Mesothelial cell of epicardium (in vitro differentiated cells): ENCODE results near the gene PIGB. TPM values are rescaled to one million over a fixed set of nuclear protein-coding genes. Genes with fewer than 3 reads are reported as not detected.

ENCODE experiments used
- DNase-seq, 2 experiments: peaks; one replicate each; pipeline ENCODE4 v3.0.0; 2021; ENCODE audit warnings: low spot score in 2 of 2; ENCODE audit not compliant: unreplicated experiment in 2 of 2
- H3K27ac Mint-ChIP-seq: 2 replicates; pipeline ENCODE4 v1.8.0; 2021; ENCODE audit warnings: mixed read lengths
- H3K27me3 Mint-ChIP-seq: 2 replicates; pipeline ENCODE4 v1.8.0; 2021; ENCODE audit warnings: low read depth, mixed read lengths
- H3K36me3 Mint-ChIP-seq: 2 replicates; pipeline ENCODE4 v1.8.0; 2021; ENCODE audit warnings: mixed read lengths
- H3K4me1 Mint-ChIP-seq: 2 replicates; pipeline ENCODE4 v1.8.0; 2021; ENCODE audit warnings: mixed read lengths
- H3K4me3 Mint-ChIP-seq: 2 replicates; pipeline ENCODE4 v1.8.0; 2021; ENCODE audit warnings: mild to moderate bottlenecking, moderate library complexity, mixed read lengths
- H3K9me3 Mint-ChIP-seq: 2 replicates; pipeline ENCODE4 v1.8.0; 2021; ENCODE audit warnings: mixed read lengths
- total RNA-seq: library from RNA; stranded (reverse); gene quantifications from 3 replicates; pipeline ENCODE4 v1.2.1, GENCODE V29; 2021
- TF ChIP-seq, protein P1 (sequence below): fragments of 200-600 bp; sonication (generic); IDR thresholded peaks from one replicate; pipeline ENCODE4 v1.5.0; 2021; ENCODE audit warnings: antibody characterized with exemption; ENCODE audit not compliant: unreplicated experiment

Gene PIGB
- total RNA-seq, 1 donor from 2014 or later, result 19.3 TPM

GRCh38 chr15:55320963-55321362 is 1.9 kb downstream of the PIGB start:
- Mint-ChIP-seq H3K36me3 (peaks cover 3% of the 10 kb centered on the region), H3K4me1 (peaks cover 21% of the 10 kb centered on the region), H3K4me3 (no peak overlapping the region), H3K9me3 (no peaks in the 10 kb centered on the region), H3K27me3 (no peaks in the 10 kb centered on the region), H3K27ac (no peak overlapping the region)
- TF ChIP-seq, protein P1, sequence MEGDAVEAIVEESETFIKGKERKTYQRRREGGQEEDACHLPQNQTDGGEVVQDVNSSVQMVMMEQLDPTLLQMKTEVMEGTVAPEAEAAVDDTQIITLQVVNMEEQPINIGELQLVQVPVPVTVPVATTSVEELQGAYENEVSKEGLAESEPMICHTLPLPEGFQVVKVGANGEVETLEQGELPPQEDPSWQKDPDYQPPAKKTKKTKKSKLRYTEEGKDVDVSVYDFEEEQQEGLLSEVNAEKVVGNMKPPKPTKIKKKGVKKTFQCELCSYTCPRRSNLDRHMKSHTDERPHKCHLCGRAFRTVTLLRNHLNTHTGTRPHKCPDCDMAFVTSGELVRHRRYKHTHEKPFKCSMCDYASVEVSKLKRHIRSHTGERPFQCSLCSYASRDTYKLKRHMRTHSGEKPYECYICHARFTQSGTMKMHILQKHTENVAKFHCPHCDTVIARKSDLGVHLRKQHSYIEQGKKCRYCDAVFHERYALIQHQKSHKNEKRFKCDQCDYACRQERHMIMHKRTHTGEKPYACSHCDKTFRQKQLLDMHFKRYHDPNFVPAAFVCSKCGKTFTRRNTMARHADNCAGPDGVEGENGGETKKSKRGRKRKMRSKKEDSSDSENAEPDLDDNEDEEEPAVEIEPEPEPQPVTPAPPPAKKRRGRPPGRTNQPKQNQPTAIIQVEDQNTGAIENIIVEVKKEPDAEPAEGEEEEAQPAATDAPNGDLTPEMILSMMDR, result no peak
- DNase-seq, result no peak

- TF ChIP-seq, protein P1, result no peak
- Mint-ChIP-seq H3K4me1 (peaks cover 15% of the 10 kb centered on the region), H3K27ac (no peak overlapping the region), H3K9me3 (no peaks in the 10 kb centered on the region), H3K4me3 (no peak overlapping the region), H3K27me3 (no peaks in the 10 kb centered on the region), H3K36me3 (no peaks in the 10 kb centered on the region)
- no peak for DNase-seq
Measured at GRCh38 chr15:55322467-55322866, 3.4 kb downstream of the PIGB start.

- Mint-ChIP-seq H3K27me3 (no peaks in the 10 kb centered on the region), H3K4me3 (no peak overlapping the region), H3K4me1 (no peaks in the 10 kb centered on the region), H3K9me3 (no peaks in the 10 kb centered on the region), H3K36me3 (peaks cover 5% of the 10 kb centered on the region), H3K27ac (no peak overlapping the region)
- no peak for DNase-seq
- TF ChIP-seq, protein P1, result no peak
Measured at GRCh38 chr15:55327387-55327786, 8.4 kb downstream of the PIGB start.

DNA sequence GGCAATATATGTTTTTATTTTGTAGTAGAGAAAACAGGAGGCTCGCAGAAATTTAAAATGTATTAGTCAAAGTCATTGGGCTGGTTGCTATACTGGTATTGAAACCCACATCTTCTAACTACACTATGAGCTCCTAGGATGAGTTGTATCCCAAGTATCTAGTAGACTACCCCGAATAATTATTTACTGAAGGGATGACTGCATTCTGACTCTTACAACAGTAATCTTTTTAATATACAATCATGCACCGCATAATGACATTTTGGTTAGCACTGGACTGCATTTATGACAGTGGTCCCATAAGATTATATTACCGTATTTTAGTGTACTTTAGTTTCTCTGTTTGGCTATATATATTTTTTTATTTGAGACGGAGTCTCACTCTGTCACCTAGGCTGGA is 15.3 kb downstream of the PIGB start:
- peaks cover 17% of the 10 kb centered on the region for H3K36me3 Mint-ChIP-seq
- no peak overlapping the region for H3K4me3 Mint-ChIP-seq
- H3K4me1 Mint-ChIP-seq, result no peaks in the 10 kb centered on the region
- no peak for DNase-seq
- H3K9me3 Mint-ChIP-seq, result no peaks in the 10 kb centered on the region
- no peak overlapping the region for H3K27ac Mint-ChIP-seq
- no peaks in the 10 kb centered on the region for H3K27me3 Mint-ChIP-seq
- TF ChIP-seq, protein P1, result no peak

DNA sequence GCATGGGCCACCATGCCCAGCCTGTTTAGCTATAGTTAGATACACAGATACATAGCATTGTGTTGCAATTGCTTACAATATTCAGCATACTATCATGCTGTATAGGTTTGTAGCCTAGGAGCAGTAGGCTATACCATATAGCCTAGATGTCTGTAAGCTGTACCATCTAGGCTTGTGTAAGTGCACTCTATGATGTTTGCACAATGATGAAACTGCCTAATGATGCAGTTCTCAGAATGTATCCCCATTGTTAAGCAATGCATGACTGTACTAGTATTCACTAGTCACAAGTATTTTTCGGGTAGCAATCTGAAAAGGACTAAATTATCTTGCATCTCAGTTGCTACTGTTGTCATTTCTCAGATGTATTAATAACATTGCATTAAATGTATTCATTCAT is 16.0 kb downstream of the PIGB start:
- no peak overlapping the region for H3K4me3 Mint-ChIP-seq
- H3K27ac Mint-ChIP-seq, result no peak overlapping the region
- H3K36me3 Mint-ChIP-seq, result peaks cover 23% of the 10 kb centered on the region
- H3K9me3 Mint-ChIP-seq, result no peaks in the 10 kb centered on the region
- no peak for DNase-seq
- H3K4me1 Mint-ChIP-seq, result no peaks in the 10 kb centered on the region
- H3K27me3 Mint-ChIP-seq, result no peaks in the 10 kb centered on the region
- TF ChIP-seq, protein P1, result no peak

- DNase-seq, result no peak
- no peak overlapping the region for H3K4me3 Mint-ChIP-seq
- no peak overlapping the region for H3K27ac Mint-ChIP-seq
- no peaks in the 10 kb centered on the region for H3K4me1 Mint-ChIP-seq
- no peaks in the 10 kb centered on the region for H3K27me3 Mint-ChIP-seq
- peaks cover 20% of the 10 kb centered on the region for H3K36me3 Mint-ChIP-seq
- no peaks in the 10 kb centered on the region for H3K9me3 Mint-ChIP-seq
- TF ChIP-seq, protein P1, result no peak
Measured at GRCh38 chr15:55337160-55337559, 18.1 kb downstream of the PIGB start.
